WTC11 (cell line): Measurements from ENCODE around the gene KLHL34.

Experiments used
- CTCF ChIP-seq: fragments of 200-600 bp; IDR thresholded peaks from 2 replicates; pipeline ENCODE4 v1.8.0; 2022; ENCODE audit warnings: antibody characterized with exemption
- TEAD4 ChIP-seq: sonication (generic); formaldehyde crosslinking; IDR thresholded peaks from 2 replicates; pipeline ENCODE4 v1.8.0; 2022; ENCODE audit warnings: mild to moderate bottlenecking, missing genetic modification reagents
- USF2 ChIP-seq: sonication (generic); formaldehyde crosslinking; IDR thresholded peaks from 2 replicates; pipeline ENCODE4 v1.8.1; 2023; ENCODE audit warnings: mild to moderate bottlenecking, missing genetic modification reagents, moderate library complexity

GRCh38 chrX:21658152-21658737 lies at the start of gene KLHL34:
- no peak for TF ChIP-seq TEAD4 (CRISPR knock-in tag)
- TF ChIP-seq USF2, result no peak
- no peak for TF ChIP-seq CTCF
